Measurements from ENCODE around the gene FBXW11. TPM values are rescaled to one million over a fixed set of nuclear protein-coding genes. Genes with fewer than 3 reads are reported as not detected.
"Not testable (repeated sequence)": the region's sequence is repeated elsewhere in the genome, so short reads cannot be mapped to it uniquely, and the experiment has no call there.

FBXW11 gene
- total RNA-seq, 1 donor = 41.7 TPM

DNA sequence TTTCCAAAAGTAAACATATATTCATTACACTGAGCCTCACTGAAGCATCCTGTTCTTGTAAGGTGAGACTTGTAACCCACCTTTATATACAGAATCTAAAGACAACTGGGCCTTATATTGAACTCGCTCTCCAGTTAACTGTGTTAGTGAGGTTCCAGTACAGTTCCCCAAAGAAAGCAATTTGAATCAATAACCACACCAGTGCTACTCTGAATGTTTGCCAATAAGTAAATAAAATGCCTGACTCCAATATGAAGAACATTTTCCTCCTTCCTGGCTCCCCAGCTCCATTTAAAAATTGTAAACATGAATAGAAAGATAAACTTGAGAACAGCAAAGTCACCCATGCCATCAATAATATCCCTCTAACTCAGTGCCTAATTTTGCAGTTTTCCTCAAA lies 50.1 kb downstream of the FBXW11 start:
- no peak for DNase-seq (ENCODE audit: low read depth in 2 of 3, low spot score in 2 of 3)

DNA sequence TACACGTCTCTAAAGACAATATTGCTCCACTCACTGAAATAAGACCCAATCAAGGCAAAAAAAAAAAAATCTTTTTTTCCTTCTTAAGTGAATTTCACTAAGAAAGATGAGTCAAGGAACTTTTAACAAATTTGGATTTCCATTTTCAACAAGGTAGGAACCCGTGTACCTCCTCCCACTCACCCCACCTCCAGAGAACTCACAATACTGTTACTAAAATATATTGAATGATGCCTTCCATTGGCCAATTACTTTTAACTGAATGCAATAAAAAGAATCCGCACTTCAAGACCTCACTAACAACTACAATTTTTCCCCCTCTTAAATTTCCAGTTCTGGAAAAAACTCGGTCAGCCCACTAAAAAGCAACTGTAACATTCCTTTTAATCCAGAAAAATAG lies 50.7 kb downstream of the FBXW11 start:
- no peak for DNase-seq (ENCODE audit: low read depth in 2 of 3, low spot score in 2 of 3)

DNA sequence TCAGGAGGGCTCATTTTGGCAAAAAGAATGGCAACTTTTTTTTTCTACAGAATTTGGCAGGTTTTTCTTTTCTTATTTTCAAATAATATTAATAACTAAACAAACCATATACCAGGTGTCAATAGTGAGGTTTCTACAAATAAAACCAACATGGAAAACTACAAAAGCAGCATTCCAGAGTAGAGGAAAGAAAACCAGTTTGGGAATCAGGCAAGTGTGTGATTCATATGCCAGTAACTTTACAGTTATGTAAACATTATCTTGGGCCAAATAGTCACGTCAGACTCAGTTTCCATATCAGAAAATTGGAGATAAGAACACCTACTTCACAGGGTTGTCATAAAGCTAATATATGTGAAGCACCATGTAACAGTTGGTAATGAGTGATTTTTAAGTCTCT lies 51.7 kb downstream of the FBXW11 start:
- no peak for DNase-seq (ENCODE audit: low read depth in 2 of 3, low spot score in 2 of 3)

DNA sequence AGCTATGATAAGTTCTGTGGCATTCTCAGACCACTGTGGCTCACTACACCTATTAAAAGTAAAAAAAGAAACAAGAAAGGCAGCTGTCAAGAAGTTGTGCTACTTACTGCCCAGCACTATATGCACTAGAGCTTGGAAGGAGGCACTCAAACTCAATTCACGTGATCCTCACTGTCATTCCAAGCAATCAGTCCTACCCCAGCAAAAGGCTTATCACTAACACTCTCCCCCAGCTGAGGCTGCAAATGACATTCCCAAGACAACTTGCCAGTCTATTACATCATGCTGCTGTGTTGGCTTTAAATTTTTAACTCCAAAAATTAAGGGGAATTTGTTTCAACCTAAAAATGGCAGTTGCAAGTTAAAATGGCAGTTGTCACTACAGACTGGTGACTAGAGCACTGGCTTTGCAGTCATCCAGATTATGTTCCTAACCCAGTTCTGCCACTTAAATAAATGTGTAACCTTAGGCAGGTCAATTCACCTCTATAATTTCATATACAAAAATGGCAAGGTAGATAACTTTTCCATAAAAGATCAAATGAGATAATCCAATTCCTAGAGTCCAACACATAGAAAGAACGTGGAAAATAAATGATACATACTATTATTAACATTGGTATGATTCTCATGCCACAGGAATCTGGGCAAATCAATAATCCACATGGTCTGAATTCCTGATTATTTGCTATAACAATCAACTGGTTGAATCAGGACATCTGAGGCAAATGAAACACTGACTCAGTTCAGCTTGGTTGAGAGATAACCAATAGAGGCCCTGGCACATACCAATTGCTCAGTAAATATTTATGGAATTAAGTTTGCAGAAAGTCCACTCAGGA lies 52.4 kb downstream of the FBXW11 start:
- DNase-seq (ENCODE audit: low read depth in 2 of 3, low spot score in 2 of 3) = no peak

DNA sequence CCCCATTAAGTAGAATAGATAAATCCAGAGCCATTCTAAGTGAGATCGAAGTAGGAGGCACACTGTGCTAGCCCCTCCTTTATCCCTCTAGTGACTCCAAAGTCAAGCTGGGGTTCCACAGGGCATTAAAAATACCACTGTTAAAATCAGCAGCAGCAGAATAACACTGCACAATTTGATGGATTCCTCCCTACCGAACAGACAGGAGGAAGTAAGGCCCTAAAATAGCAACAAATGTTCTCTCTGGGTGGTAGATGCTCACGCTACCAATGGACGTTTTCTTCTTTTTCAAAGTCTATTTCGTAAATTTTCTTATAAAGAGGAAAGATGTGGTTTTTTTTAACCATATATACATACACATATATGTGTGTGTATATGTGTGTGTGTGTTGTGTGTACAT lies 54.4 kb downstream of the FBXW11 start:
- DNase-seq (ENCODE audit: low read depth in 2 of 3, low spot score in 2 of 3) = peak in 2 of 3 donors; percentile 9 to 39

DNA sequence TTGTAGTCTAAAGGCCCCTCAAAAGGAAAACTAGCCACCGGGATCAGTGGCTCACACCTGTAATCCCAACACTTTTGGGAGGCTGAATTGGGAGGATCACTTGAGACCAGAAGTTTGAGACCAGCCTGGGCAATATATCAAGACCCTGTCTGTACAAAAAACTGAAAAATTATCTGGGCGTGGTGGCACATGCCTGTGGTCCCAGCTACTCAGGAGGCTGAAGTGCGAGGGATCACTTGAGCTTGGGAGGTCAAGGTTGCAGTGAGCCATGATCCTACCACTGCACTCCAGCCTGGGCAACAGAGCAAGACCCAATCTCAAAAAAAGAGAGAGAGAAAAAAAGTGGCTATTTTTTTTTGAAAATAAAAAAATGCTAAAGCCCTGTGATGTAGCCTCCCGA lies 55.2 kb downstream of the FBXW11 start:
- DNase-seq (ENCODE audit: low read depth in 2 of 3, low spot score in 2 of 3) = no peak

DNA sequence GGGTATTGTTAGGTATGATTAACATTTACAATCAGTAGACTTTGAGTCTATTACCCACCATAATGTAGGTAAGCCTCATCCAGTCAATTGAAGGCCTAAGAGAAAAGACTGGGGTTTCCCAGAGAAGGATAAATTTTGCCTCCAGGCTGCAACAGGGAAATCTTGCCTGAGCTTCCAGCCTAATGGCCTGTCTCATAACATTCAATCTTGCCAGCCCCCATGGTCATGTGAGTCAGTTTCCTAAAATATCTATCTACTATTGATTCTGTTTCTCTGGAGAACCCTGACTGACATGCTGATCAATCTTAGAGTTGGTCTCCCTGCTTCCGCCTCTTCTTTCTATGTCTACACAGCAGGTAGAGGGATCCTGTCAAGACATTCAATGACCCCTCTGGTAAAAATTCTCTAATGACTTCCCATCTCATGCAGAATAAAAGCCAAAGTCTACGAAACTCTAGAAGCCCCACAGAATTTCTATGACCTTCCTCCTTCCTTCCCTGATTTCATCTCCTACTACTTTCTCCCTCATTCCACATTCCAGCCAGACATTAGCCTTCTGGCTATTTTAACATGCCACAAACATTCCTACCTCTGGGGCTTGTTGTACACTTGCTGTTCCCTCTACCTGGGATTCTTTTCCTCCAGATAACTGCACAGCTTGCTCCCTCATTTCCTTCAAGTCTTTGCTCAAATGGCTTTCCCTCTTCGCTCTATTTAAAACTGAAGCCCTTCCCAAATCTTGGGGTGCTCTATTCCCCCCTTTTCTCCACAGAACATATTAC lies 60.2 kb downstream of the FBXW11 start:
- no peak for DNase-seq (ENCODE audit: low read depth in 2 of 3, low spot score in 2 of 3)

DNA sequence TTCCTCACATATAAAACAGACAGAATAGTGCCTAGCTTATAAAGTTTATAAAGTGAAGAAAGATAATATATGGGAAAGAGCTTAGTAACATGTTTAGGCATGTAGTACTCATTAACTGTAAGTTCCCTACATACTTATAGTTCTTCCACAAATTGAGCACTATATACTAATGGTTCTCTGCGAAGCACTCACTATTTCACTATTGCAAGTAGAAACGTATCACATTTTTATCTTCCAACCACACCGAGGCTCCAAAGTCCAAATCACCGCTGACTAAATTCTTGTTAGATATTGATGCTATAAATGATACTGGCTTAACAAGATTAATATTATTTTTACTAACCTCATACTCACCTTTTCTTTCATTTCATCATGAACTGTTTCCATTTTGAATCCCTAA lies 61.0 kb downstream of the FBXW11 start:
- DNase-seq (ENCODE audit: low read depth in 2 of 3, low spot score in 2 of 3) = no peak

DNA sequence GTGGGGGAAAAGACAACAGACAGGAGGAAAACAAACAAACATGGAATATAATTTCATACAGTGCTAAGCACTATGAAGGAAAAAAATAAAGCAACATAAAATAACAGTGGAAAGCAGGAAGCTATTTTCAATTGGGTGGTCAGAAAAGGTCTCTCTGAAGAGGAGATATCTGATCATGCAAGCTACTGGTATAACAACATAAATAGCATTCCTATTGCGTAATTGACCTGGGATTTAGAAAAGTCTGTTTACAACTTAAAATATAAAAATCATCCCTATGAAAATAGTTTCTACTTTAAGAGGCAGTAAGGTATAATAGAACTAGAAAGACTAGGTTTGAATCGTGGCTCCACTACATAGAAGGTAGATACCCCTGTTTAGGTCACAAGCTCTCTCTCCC lies 61.4 kb downstream of the FBXW11 start:
- DNase-seq (ENCODE audit: low read depth in 2 of 3, low spot score in 2 of 3) = no peak

DNA sequence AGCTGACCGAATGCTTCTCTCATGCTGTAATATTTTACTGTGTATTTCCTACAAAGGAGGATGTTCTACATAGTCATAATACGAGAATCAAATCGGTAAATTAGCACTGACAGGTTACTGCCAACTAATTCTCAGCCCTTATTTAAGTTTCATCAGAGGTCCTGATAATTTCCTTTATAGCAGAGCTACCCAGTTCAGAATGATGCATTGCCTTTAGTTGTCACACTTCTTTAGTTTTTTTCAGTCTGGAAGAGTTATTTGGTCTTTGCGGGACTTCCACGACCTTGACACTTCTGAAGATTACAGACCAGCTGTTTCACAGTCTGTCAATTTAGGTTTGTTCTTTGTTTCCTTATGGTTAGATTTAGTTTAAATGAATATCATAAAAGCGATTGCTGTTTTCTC lies 64.3 kb downstream of the FBXW11 start:
- not testable (repeated sequence) for DNase-seq (ENCODE audit: low read depth in 2 of 3, low spot score in 2 of 3)

DNA sequence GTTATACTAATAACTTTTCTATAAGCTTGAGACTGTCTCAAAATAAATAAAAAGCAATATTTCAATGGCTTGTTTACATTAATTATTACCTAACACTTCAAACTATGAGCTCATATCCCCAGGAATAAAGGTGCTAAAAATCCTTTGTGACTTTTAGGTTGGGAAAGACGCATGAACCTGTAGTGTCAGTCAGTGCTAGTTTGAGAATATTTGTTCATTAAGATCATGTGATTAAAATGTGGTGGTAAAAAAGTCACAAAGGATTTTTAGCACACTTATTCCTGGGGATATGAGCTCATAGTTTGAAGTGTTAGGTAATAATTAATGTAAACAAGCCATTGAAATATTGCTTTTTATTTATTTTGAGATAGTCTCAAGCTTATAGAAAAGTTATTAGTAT lies 64.8 kb downstream of the FBXW11 start:
- DNase-seq (ENCODE audit: low read depth in 2 of 3, low spot score in 2 of 3) = not testable (repeated sequence)

DNA sequence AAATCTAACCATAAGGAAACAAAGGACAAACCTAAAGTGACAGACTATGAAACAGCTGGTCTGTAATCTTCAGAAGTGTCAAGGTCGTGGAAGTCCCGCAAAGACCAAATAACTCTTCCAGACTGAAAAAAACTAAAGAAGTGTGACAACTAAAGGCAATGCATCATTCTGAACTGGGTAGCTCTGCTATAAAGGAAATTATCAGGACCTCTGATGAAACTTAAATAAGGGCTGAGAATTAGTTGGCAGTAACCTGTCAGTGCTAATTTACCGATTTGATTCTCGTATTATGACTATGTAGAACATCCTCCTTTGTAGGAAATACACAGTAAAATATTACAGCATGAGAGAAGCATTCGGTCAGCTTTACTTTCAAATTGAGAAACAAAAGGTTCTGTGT lies 65.2 kb downstream of the FBXW11 start:
- DNase-seq (ENCODE audit: low read depth in 2 of 3, low spot score in 2 of 3) = not testable (repeated sequence)

DNA sequence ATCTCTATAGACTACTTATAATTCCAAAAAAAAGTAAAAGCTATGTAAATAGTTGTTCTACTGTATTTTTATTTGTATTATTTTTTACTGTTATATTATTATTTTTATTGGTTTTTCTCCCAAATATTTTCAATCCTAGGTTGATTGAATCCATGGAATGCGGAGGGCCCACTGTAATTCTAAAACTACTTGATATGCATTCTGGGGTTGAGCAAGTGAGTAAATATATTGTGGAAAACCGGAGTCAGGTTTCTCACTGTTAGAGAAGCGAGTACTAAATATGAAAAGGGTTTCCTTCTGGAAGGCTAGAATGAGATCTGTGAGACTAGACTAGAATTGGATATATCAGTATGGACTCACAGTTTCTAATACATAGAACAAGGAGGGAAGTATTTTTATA lies 66.5 kb downstream of the FBXW11 start:
- DNase-seq (ENCODE audit: low read depth in 2 of 3, low spot score in 2 of 3) = no peak

DNA sequence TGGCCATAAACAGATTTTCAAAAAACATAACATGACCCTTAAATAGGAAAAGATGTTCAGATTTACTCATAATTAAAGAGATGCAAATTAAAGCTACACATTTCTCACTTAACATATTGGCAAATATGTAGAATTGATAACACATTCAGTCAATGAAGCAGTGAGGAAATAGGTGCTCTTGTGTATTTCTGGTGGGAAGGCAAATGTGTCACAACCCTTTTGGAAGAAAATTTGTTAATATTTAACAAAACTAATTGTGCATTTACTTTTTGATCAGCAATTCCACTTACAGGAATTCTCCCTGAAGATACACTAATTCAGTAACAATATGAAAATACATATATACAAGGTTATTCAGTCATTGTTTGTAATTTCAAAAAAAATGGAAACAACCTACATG lies 68.1 kb downstream of the FBXW11 start:
- DNase-seq (ENCODE audit: low read depth in 2 of 3, low spot score in 2 of 3) = no peak

DNA sequence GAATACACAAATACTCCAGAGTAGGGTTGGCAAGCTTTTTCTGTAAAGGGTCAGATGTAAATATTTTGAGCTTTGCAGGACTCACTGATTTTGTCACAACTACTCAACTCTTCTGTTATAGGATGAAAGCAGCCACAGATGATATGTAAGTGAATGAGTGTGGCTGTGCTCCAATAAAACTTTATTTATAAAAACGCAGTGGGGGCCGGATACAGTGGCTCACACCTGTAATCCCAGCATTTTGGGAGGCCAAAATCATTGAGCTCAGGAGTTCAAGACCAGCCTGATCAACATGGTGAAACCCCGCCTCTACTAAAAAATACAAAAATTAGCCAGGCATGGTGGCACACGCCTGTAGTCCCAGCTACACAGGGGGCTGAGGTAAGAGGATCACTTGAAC lies 69.1 kb downstream of the FBXW11 start:
- DNase-seq (ENCODE audit: low read depth in 2 of 3, low spot score in 2 of 3) = no peak

DNA sequence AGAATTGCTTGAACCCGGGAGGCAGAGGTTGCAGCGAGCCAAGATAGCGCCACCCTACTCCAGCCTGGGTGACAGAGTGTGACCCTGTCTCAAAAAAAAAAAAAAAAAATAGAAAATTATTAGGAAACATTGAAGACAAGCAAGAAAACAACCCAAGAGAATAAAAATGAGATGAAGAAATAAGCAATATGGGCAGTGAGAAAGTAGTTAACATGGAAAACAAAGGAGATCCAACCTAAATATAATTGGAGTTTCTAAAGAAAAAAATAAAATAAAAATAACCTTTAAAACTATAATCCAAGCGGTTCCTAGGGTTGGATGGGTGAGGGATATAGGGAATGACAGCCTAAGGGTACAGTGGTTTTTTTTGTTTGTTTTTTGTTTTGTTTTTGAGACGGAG lies 71.9 kb downstream of the FBXW11 start:
- no peak for DNase-seq (ENCODE audit: low read depth in 2 of 3, low spot score in 2 of 3)

DNA sequence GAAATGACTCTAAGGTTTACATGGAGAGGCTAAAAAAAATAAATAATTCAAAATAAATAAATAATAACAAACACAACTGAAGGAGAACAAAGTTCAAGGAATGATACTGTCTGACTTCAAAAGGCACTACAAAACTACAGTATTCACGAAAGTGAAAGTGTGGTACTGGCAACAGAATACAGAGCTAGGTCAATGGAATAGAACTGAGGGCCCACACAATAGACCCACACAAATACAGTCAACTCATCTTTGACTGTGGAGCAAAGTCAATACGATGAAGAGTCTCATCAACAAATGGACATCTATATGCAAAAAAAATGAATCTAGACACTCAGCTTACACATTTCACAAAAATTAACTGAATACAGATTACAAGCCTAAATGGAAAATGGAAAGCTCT lies 75.3 kb downstream of the FBXW11 start:
- DNase-seq (ENCODE audit: low read depth in 2 of 3, low spot score in 2 of 3) = no peak

DNA sequence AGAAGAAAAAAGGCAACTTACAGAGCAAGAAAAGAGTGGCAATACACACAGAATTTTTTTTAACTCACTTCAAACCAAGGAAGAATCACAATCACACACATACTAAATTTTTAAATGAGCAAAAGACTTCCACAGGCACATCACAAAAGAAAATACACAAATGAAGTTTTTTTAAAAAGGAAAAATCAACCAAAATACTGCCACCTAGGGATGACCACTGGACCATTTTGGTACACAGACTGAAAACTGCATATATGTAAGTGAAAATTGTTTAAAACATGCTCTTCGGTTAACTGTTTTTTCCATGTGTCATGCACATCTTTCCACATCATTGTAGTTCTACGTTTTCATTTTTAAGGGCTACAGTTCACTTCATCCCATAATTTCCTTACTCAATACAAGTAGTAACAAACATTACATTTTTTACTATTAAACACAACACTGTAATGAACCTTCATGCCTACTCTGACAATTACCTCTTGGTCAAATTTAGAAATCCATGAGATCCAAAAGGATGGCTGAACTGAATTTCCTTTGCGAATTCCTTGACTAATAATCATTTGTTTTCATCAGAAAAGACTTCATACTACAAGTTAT lies 79.0 kb downstream of the FBXW11 start:
- DNase-seq (ENCODE audit: low read depth in 2 of 3, low spot score in 2 of 3) = peak in 1 of 3 donors; percentile 40

DNA sequence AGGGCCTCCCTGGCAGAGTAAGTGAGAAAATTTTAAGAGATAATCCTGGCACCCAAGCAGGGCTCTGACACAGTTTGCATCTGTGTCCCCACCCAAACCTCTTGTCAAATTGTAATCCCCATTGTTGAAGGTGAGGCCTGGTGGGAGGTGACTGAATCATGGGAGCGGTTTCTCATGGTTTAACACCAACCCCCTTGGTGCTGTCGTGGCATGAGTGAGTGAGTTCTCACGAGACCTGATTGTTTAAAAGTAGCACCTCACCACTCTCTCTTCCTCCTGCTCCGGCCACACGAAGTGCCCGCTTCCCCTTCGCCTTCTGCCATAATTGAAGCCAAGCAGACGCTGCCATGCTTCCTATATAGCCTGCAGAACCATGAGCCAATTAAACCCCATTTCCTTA lies 80.1 kb downstream of the FBXW11 start:
- DNase-seq (ENCODE audit: low read depth in 2 of 3, low spot score in 2 of 3) = no peak

DNA sequence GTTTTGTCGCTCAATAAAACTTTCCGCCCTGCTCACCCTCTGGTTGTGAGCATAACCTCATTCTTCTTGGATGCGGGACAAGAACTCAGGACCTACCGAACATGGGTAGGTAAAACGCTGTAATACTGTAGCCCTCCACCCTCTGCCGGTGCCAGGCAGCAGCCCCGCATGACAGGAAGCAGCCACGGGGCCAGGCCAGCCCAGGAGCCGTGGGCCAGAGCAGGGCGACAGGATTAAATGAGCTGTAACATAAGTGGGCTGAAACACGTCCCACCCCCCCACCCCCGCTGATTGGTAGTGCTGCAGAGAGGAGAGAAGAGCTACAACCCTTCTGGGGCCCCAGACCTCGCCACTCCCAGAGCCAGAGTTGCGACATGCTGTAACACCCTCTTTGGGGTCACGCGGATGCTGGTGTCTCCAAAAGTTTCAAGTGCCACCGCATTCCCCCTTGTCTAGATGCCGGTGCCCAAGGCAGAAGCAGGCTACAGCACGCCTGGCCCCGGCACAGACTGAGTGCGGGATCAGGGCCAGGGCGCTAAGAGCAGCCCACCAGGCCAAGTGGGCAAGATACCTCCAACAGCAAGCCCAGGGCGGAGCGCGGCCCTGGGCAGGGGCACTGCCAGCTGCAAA lies 81.8 kb downstream of the FBXW11 start:
- DNase-seq (ENCODE audit: low read depth in 2 of 3, low spot score in 2 of 3) = no peak

DNA sequence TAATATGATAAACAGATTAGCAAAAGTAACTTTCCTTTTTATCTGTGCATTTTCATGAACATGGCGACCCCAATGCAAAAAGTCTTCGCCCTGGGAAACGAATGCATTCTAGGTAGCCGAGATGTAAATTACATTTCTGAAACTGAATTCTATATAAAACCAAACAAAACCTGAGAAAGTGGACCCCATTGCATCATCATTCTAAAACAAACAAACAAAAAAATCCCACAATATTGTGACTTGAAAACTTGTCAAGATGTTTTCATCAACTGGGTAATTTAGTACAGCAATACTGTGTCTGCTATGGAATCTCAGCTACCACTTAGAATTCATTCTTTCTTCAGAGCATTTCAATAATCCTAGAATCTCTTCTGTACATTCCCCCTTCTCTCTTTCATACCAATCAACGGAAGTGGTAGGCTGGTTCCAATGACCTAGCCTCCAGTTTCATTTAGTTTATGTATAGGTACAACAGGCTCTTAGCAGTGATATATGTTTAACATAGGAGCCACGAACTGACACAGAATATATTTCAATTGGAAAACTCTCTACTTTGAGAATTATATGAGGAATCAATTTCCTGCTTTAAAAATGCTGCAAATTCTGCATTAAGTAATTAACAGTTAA lies 85.6 kb downstream of the FBXW11 start:
- DNase-seq (ENCODE audit: low read depth in 2 of 3, low spot score in 2 of 3) = no peak
